ENCODE results near the gene GAPVD1. TPM values are rescaled to one million over a fixed set of nuclear protein-coding genes. Genes with fewer than 3 reads are reported as not detected.

Gene GAPVD1
- total RNA-seq, 1 experiment from 2014 or later = 33.3 TPM

- CTCF ChIA-PET = interaction anchor here (0.6 kb wide), 1 partner anchor 55 kb away, joined by 3 read pairs; no protein-coding TSS in a partner anchor
These were observed 97.4 kb downstream of the GAPVD1 start for GRCh38 chr9:125359011-125359410.

GRCh38 chr9:125360601-125361000 lies 99.0 kb downstream of the GAPVD1 start:
- H3K27me3 Mint-ChIP-seq (ENCODE audit: low read depth) = no peaks in the 10 kb centered on the region
- TF ChIP-seq ZNF263 (CRISPR knock-in tag; IDR thresholded peaks at IDR 0.05; ENCODE audit: low read depth) (no peak), NR2C2 (CRISPR knock-in tag; IDR thresholded peaks at IDR 0.05) (no peak), NFE2L1 (CRISPR knock-in tag; IDR thresholded peaks at IDR 0.05) (no peak), CREM (CRISPR knock-in tag; IDR thresholded peaks at IDR 0.05) (no peak), E2F4 (CRISPR knock-in tag; IDR thresholded peaks at IDR 0.05; ENCODE audit: borderline replicate concordance, low read depth) (no peak), FOXK1 (CRISPR knock-in tag; IDR thresholded peaks at IDR 0.05) (no peak), GABPB1 (CRISPR knock-in tag; IDR thresholded peaks at IDR 0.05) (no peak), CDX4 (CRISPR knock-in tag; IDR thresholded peaks at IDR 0.05; ENCODE audit: borderline replicate concordance) (no peak), TEAD1 (CRISPR knock-in tag; IDR thresholded peaks at IDR 0.05) (no peak), TCF7 (CRISPR knock-in tag; IDR thresholded peaks at IDR 0.05; ENCODE audit: low read depth) (no peak), IRF1 (CRISPR knock-in tag; IDR thresholded peaks at IDR 0.05) (no peak)
- TF ChIP-seq, protein P1, sequence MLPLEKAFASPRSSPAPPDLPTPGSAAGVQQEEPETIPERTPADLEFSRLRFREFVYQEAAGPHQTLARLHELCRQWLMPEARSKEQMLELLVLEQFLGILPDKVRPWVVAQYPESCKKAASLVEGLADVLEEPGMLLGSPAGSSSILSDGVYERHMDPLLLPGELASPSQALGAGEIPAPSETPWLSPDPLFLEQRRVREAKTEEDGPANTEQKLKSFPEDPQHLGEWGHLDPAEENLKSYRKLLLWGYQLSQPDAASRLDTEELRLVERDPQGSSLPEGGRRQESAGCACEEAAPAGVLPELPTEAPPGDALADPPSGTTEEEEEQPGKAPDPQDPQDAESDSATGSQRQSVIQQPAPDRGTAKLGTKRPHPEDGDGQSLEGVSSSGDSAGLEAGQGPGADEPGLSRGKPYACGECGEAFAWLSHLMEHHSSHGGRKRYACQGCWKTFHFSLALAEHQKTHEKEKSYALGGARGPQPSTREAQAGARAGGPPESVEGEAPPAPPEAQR (CRISPR knock-in tag; IDR thresholded peaks at IDR 0.05) = no peak
- TF ChIP-seq, protein P2, sequence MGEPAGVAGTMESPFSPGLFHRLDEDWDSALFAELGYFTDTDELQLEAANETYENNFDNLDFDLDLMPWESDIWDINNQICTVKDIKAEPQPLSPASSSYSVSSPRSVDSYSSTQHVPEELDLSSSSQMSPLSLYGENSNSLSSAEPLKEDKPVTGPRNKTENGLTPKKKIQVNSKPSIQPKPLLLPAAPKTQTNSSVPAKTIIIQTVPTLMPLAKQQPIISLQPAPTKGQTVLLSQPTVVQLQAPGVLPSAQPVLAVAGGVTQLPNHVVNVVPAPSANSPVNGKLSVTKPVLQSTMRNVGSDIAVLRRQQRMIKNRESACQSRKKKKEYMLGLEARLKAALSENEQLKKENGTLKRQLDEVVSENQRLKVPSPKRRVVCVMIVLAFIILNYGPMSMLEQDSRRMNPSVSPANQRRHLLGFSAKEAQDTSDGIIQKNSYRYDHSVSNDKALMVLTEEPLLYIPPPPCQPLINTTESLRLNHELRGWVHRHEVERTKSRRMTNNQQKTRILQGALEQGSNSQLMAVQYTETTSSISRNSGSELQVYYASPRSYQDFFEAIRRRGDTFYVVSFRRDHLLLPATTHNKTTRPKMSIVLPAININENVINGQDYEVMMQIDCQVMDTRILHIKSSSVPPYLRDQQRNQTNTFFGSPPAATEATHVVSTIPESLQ (CRISPR knock-in tag; IDR thresholded peaks at IDR 0.05) = no peak
- TF ChIP-seq, protein P3, sequence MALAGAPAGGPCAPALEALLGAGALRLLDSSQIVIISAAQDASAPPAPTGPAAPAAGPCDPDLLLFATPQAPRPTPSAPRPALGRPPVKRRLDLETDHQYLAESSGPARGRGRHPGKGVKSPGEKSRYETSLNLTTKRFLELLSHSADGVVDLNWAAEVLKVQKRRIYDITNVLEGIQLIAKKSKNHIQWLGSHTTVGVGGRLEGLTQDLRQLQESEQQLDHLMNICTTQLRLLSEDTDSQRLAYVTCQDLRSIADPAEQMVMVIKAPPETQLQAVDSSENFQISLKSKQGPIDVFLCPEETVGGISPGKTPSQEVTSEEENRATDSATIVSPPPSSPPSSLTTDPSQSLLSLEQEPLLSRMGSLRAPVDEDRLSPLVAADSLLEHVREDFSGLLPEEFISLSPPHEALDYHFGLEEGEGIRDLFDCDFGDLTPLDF (CRISPR knock-in tag; IDR thresholded peaks at IDR 0.05) = no peak
- no peak overlapping the region for H3K27ac Mint-ChIP-seq
- ChIA-PET CTCF (interaction anchor here (0.5 to 2.5 kb wide), 7 partner anchors 11 to 1060 kb away, joined by 3 to 46 read pairs (median 8); partner anchors contain the start of gene HSPA5), POLR2A (interaction anchor here (0.6 kb wide), 1 partner anchor 30 kb away, joined by 4 read pairs; no protein-coding TSS in a partner anchor)
- H3K9me3 Mint-ChIP-seq = no peaks in the 10 kb centered on the region
- H3K36me3 Mint-ChIP-seq = peaks cover 28% of the 10 kb centered on the region
- no peaks in the 10 kb centered on the region for H3K4me1 Mint-ChIP-seq
- no peak overlapping the region for H3K4me3 Mint-ChIP-seq
- DNase-seq (ENCODE audit: low spot score) = no peak
- ATAC-seq = no peak

More at GRCh38 chr9:125359011-125359410, 97.4 kb downstream of the GAPVD1 start:
- POLR2A ChIA-PET = no interaction called here
- Mint-ChIP-seq H3K36me3 (peaks cover 34% of the 10 kb centered on the region), H3K27me3 (ENCODE audit: low read depth) (no peaks in the 10 kb centered on the region), H3K9me3 (no peaks in the 10 kb centered on the region), H3K4me1 (no peaks in the 10 kb centered on the region), H3K27ac (no peak overlapping the region), H3K4me3 (no peak overlapping the region)
- no peak for DNase-seq (ENCODE audit: low spot score)
- TF ChIP-seq JUN (CRISPR knock-in tag; IDR thresholded peaks at IDR 0.05) (no peak), NFATC4 (CRISPR knock-in tag; IDR thresholded peaks at IDR 0.05) (no peak), PRRX2 (CRISPR knock-in tag; IDR thresholded peaks at IDR 0.05) (no peak), ESRRA (CRISPR knock-in tag; IDR thresholded peaks at IDR 0.05; ENCODE audit: borderline replicate concordance) (no peak), JAZF1 (CRISPR knock-in tag; IDR thresholded peaks at IDR 0.05) (no peak), AR (CRISPR knock-in tag; IDR thresholded peaks at IDR 0.05) (no peak), SMAD4 (CRISPR knock-in tag; IDR thresholded peaks at IDR 0.05) (no peak), GRHL2 (CRISPR knock-in tag; IDR thresholded peaks at IDR 0.05; ENCODE audit: insufficient replicate concordance, severe bottlenecking) (no peak), MLX (CRISPR knock-in tag; IDR thresholded peaks at IDR 0.05) (no peak), NFYB (CRISPR knock-in tag; conservative IDR thresholded peaks at IDR 0.05; ENCODE audit: low read depth) (no peak), TEAD4 (CRISPR knock-in tag; IDR thresholded peaks at IDR 0.05) (no peak), MYBL2 (CRISPR knock-in tag; IDR thresholded peaks at IDR 0.05) (no peak)
- no peak for ATAC-seq
